GM12892 (cell line): ENCODE data around the gene TREML2.

ENCODE experiments used
- POLR2A ChIP-seq: IDR thresholded peaks from 2 replicates; pipeline ENCODE4 v1.6.1; 2011; ENCODE audit warnings: low read depth, low read length, control low read depth
- TAF1 ChIP-seq: IDR thresholded peaks from 2 replicates; pipeline ENCODE4 v1.6.1; 2011; ENCODE audit warnings: low read depth, mild to moderate bottlenecking, control low read depth, low read length, borderline replicate concordance

GRCh38 chr6:41150671-41151070 is 50.3 kb downstream of the TREML2 start:
- TF ChIP-seq POLR2A (no peak), TAF1 (no peak)
